SK-N-SH (cell line): Measurements from ENCODE around the gene RAC2. TPM values are rescaled to one million over a fixed set of nuclear protein-coding genes. Genes with fewer than 3 reads are reported as not detected.

Source experiments
- CTCF ChIA-PET: fragments of 300-600, 350-600 bp; formaldehyde crosslinking; extraction: SDS; loops from one replicate; lab custom pipeline; 2021; lab: Yijun Ruan, JAX
- POLR2A ChIA-PET: fragments of 350-600 bp; sonication (Branson Sonifier 250); formaldehyde crosslinking; extraction: SDS; loops from one replicate; lab custom pipeline; 2020; ENCODE audit warnings: antibody characterized with exemption, inconsistent platforms; lab: Yijun Ruan, JAX
- DNase-seq: peaks from one replicate; pipeline ENCODE4 v3.0.0; 2012
- H2AFZ ChIP-seq: fragments of 200-600 bp; sonication (generic); 2 replicates; pipeline ENCODE4 v1.8.1; 2016; ENCODE audit warnings: antibody characterized with exemption, mild to moderate bottlenecking, low read depth
- H3F3A ChIP-seq: fragments of 200-600 bp; sonication (generic); replicated peaks from 2 replicates; pipeline ENCODE3; 2016; ENCODE audit warnings: antibody characterized with exemption, mild to moderate bottlenecking; ENCODE audit not compliant: insufficient read depth
- H3K27ac ChIP-seq, 2 experiments: fragments of 200-500 bp in 1 of 2; fragments of 200-600 bp in 1 of 2; sonication (Bioruptor generic) in 1 of 2; sonication (generic), shearing (Covaris generic) in 1 of 2; 2 replicates each; pipeline versions ENCODE4 v1.5.1 to v1.6.1; 2014 to 2016; ENCODE audit warnings: low read depth in 2 of 2, inconsistent platforms in 1 of 2, low read length in 1 of 2, mild to moderate bottlenecking in 1 of 2, mixed read lengths in 1 of 2
- H3K27me3 ChIP-seq: fragments of 200-600 bp; sonication (generic), shearing (Covaris generic); 2 replicates; pipeline ENCODE4 v1.6.1; 2016; ENCODE audit warnings: mixed run types; ENCODE audit not compliant: insufficient read depth
- H3K36me3 ChIP-seq, 2 experiments: fragments of 200-500 bp in 1 of 2; fragments of 200-600 bp in 1 of 2; sonication (Bioruptor generic) in 1 of 2; sonication (generic) in 1 of 2; replicated peaks in 1 of 2; 2 replicates each; pipeline versions ENCODE3 to v1.5.1; 2014 to 2016; ENCODE audit warnings: low read length in 1 of 2, mild to moderate bottlenecking in 1 of 2; ENCODE audit not compliant: insufficient read depth in 2 of 2, control insufficient read depth in 1 of 2
- H3K4me1 ChIP-seq, 2 experiments: fragments of 200-500 bp in 1 of 2; fragments of 200-600 bp in 1 of 2; sonication (Bioruptor generic) in 1 of 2; sonication (generic), shearing (Covaris generic) in 1 of 2; 2 replicates each; pipeline versions ENCODE4 v1.5.1 to v1.6.1; 2014 to 2016; ENCODE audit warnings: low read depth in 1 of 2, low read length in 1 of 2, mixed run types in 1 of 2; ENCODE audit not compliant: insufficient read depth in 2 of 2, control insufficient read depth in 1 of 2
- H3K4me2 ChIP-seq: fragments of 200-600 bp; sonication (generic), shearing (Covaris generic); 2 replicates; pipeline ENCODE4 v1.6.1; 2017; ENCODE audit warnings: mixed run types
- H3K4me3 ChIP-seq, 2 experiments: fragments of 200-500 bp in 1 of 2; fragments of 200-600 bp in 1 of 2; sonication (Bioruptor generic) in 1 of 2; sonication (generic), shearing (Covaris generic) in 1 of 2; 2 replicates each; pipeline versions ENCODE4 v1.5.1 to v1.8.1; 2014 to 2016; ENCODE audit warnings: low read depth in 2 of 2, inconsistent platforms in 1 of 2, low read length in 1 of 2, mild to moderate bottlenecking in 1 of 2, mixed read lengths in 1 of 2, moderate library complexity in 1 of 2
- H3K79me2 ChIP-seq: fragments of 200-600 bp; sonication (generic); 2 replicates; pipeline ENCODE4 v1.8.1; 2017; ENCODE audit warnings: mild to moderate bottlenecking; ENCODE audit not compliant: insufficient read depth
- H3K9ac ChIP-seq: fragments of 200-600 bp; sonication (generic); 2 replicates; pipeline ENCODE4 v1.6.1; 2017; ENCODE audit warnings: mixed run types
- H3K9me2 ChIP-seq: fragments of 200-600 bp; sonication (generic); 2 replicates; pipeline ENCODE4 v1.6.1; 2017; ENCODE audit warnings: mixed run types
- H3K9me3 ChIP-seq: fragments of 200-600 bp; sonication (generic); 2 replicates; pipeline ENCODE4 v1.6.1; 2017; ENCODE audit warnings: mixed run types, mild to moderate bottlenecking, moderate library complexity
- H4K20me1 ChIP-seq: fragments of 200-600 bp; sonication (generic); 2 replicates; pipeline ENCODE4 v1.6.1; 2017; ENCODE audit warnings: mild to moderate bottlenecking, mixed run types; ENCODE audit not compliant: insufficient read depth
- CHD2 ChIP-seq: fragments of 150-350 bp; IDR thresholded peaks from 2 replicates; pipeline ENCODE4 v1.6.1; 2018; ENCODE audit warnings: low read length; ENCODE audit not compliant: partially characterized antibody
- CTCF ChIP-seq: fragments of 200-600 bp; sonication (generic); IDR thresholded peaks from 2 replicates; pipeline ENCODE4 v1.6.1; 2017; ENCODE audit warnings: antibody characterized with exemption, mild to moderate bottlenecking, moderate library complexity
- EZH2phosphoT487 ChIP-seq: fragments of 200-600 bp; sonication (generic); IDR thresholded peaks from 2 replicates; pipeline ENCODE4 v1.6.1; 2017; ENCODE audit warnings: low read depth, mixed run types, mild to moderate bottlenecking, antibody characterized with exemption, moderate library complexity, borderline replicate concordance
- FOSL2 ChIP-seq: IDR thresholded peaks from 2 replicates; pipeline ENCODE4 v1.4.0; 2012; ENCODE audit warnings: low read depth, mild to moderate bottlenecking, moderate library complexity, borderline replicate concordance
- FOXM1 ChIP-seq: IDR thresholded peaks from 2 replicates; pipeline ENCODE4 v1.4.0; 2012; ENCODE audit warnings: low read depth, mild to moderate bottlenecking
- JUND ChIP-seq: IDR thresholded peaks from 2 replicates; pipeline ENCODE4 v1.4.0; 2012
- MXI1 ChIP-seq: IDR thresholded peaks from 2 replicates; pipeline ENCODE4 v1.6.1; 2012; ENCODE audit warnings: mild to moderate bottlenecking, low read depth, low read length, improper control_type of control experiment
- NFIC ChIP-seq: IDR thresholded peaks from 2 replicates; pipeline ENCODE4 v1.4.0; 2012; ENCODE audit warnings: borderline replicate concordance
- NRF1 ChIP-seq: IDR thresholded peaks from 2 replicates; pipeline ENCODE4 v1.6.1; 2012; ENCODE audit warnings: low read depth, mild to moderate bottlenecking, low read length
- PBX3 ChIP-seq: IDR thresholded peaks from 2 replicates; pipeline ENCODE4; 2012
- POLR2AphosphoS5 ChIP-seq: IDR thresholded peaks from 2 replicates; pipeline ENCODE4 v1.6.1; 2012; ENCODE audit warnings: low read depth, low read length
- RAD21 ChIP-seq: IDR thresholded peaks from 2 replicates; pipeline ENCODE4 v1.6.1; 2012; ENCODE audit warnings: mild to moderate bottlenecking, low read length
- REST ChIP-seq: IDR thresholded peaks from 2 replicates; pipeline ENCODE4 v1.6.1; 2012; ENCODE audit warnings: mild to moderate bottlenecking, low read depth, low read length, moderate library complexity
- RXRA ChIP-seq: IDR thresholded peaks from 2 replicates; pipeline ENCODE4 v1.4.0; 2012; ENCODE audit warnings: low read depth, mild to moderate bottlenecking, borderline replicate concordance
- SMC3 ChIP-seq: IDR thresholded peaks from 2 replicates; pipeline ENCODE4 v1.6.1; 2012; ENCODE audit warnings: low read depth, low read length, improper control_type of control experiment
- TCF12 ChIP-seq: IDR thresholded peaks from 2 replicates; pipeline ENCODE4 v1.4.0; 2012
- TEAD4 ChIP-seq: IDR thresholded peaks from 2 replicates; pipeline ENCODE4 v1.4.0; 2012; ENCODE audit warnings: mild to moderate bottlenecking, borderline replicate concordance; ENCODE audit not compliant: insufficient read depth
- USF1 ChIP-seq: IDR thresholded peaks from 2 replicates; pipeline ENCODE4 v1.4.0; 2012; ENCODE audit warnings: low read depth, borderline replicate concordance
- USF2 ChIP-seq: fragments of 150-350 bp; IDR thresholded peaks from 2 replicates; pipeline ENCODE4 v1.6.1; 2017; ENCODE audit warnings: antibody characterized with exemption, low read length, low read depth, borderline replicate concordance
- YY1 ChIP-seq: IDR thresholded peaks from 2 replicates; pipeline ENCODE4 v1.4.0; 2012; ENCODE audit warnings: low read depth, mild to moderate bottlenecking
- ZBTB33 ChIP-seq: IDR thresholded peaks from 2 replicates; pipeline ENCODE4 v1.4.0; 2012; ENCODE audit warnings: low read depth, borderline replicate concordance
- WGBS: methylation state at CpG from one replicate; pipeline ENCODE4 v1.1.6; 2017; ENCODE audit warnings: low lambda C conversion rate; 5-methylcytosine and 5-hydroxymethylcytosine counted together
- polyA plus RNA-seq, 3 experiments: library from polyadenylated mRNA; depleted of rRNA; stranded (reverse); fragments of >200 nt; gene quantifications; 2 replicates each; pipeline ENCODE4 v1.2.3, GENCODE V29; 2012

RAC2 gene
- polyA plus RNA-seq, 1 of the 3 experiments (the other 2 are of a cell fraction) = 29.9 TPM

GRCh38 chr22:37196539-37197450 is 47.3 kb downstream of the RAC2 start:
- Histone ChIP-seq H3K9ac (no peak overlapping the region), H3K4me2 (peak overlapping the region; percentile 94)
- CTCF ChIA-PET = interaction anchor here (0.8 to 7.7 kb wide), 20 partner anchors 13 to 415 kb away, joined by 3 to 190 read pairs (median 4); partner anchors contain the start of genes C1QTNF6, KCTD17 and SSTR3
- TF ChIP-seq NFIC (peak; percentile 85), SMC3 (no peak), CTCF (peak; percentile 25), REST (peak; percentile 90), ZBTB33 (no peak), TCF12 (no peak), MXI1 (peak; percentile 56), POLR2AphosphoS5 (no peak), YY1 (no peak), TEAD4 (0 out of 2 replicates have a peak, but pooled peaks have one; percentile 52), USF1 (no peak), NRF1 (no peak), JUND (no peak), USF2 (peak; percentile 28; the same call in 1 of the 2 replicates), RXRA (no peak), RAD21 (no peak; the same call in 1 of the 2 replicates), PBX3 (no peak), FOSL2 (no peak), FOXM1 (no peak), EZH2phosphoT487 (no peak), CHD2 (no peak)

More at GRCh38 chr22:37196539-37197450, 47.3 kb downstream of the RAC2 start:
- POLR2A ChIA-PET = interaction anchor here (1.1 to 1.2 kb wide), 2 partner anchors 9 to 19 kb away, joined by 3 to 4 read pairs; partner anchors contain the start of gene C1QTNF6
- WGBS = 58% methylated on average over 10 of the region's 14 CpGs
- no peaks in the 10 kb centered on the region for H3K9me3 ChIP-seq
- peak; percentile 73 for DNase-seq
- H3K79me2 ChIP-seq = no peaks in the 10 kb centered on the region; the same call in 1 of the 2 replicates
- H4K20me1 ChIP-seq = no peaks in the 10 kb centered on the region
- peaks cover 25% of the 10 kb centered on the region for H3F3A ChIP-seq
- no peaks in the 10 kb centered on the region for H3K9me2 ChIP-seq
- H3K4me3 ChIP-seq = no peak overlapping the region
- no peaks in the 10 kb centered on the region for H3K27me3 ChIP-seq
- H3K4me1 ChIP-seq = peaks cover 19 to 28% of the 10 kb centered on the region in 2 experiments
- peak overlapping the region; percentile 51 to 79 for H3K27ac ChIP-seq
- H3K36me3 ChIP-seq = no peaks in the 10 kb centered on the region
- H2AFZ ChIP-seq = no peak overlapping the region
